Adipocyte (in vitro differentiated cells): Measurements from ENCODE around the gene CLSTN3.

ENCODE experiments used
- DNase-seq: peaks from one replicate; pipeline ENCODE4 v3.0.0-alpha.2; 2015; ENCODE audit warnings: low read depth
- H3K27me3 ChIP-seq: replicated peaks from 2 replicates; pipeline ENCODE4 v1.7.0; 2013; ENCODE audit warnings: mild to moderate bottlenecking, low read length, moderate library complexity; ENCODE audit not compliant: control insufficient read depth, insufficient read depth
- H3K36me3 ChIP-seq: 2 replicates; pipeline ENCODE4 v1.7.0; 2013; ENCODE audit warnings: low read length, mild to moderate bottlenecking, moderate library complexity; ENCODE audit not compliant: control insufficient read depth, insufficient read depth, severe bottlenecking
- H3K4me1 ChIP-seq: 2 replicates; pipeline ENCODE4 v1.7.0; 2013; ENCODE audit warnings: mild to moderate bottlenecking, low read length, moderate library complexity; ENCODE audit not compliant: control insufficient read depth, insufficient read depth
- H3K4me3 ChIP-seq: 2 replicates; pipeline ENCODE4 v1.7.0; 2013; ENCODE audit warnings: mild to moderate bottlenecking, low read length, moderate library complexity
- H3K9ac ChIP-seq: 2 replicates; pipeline ENCODE4 v1.7.0; 2013; ENCODE audit warnings: mild to moderate bottlenecking, low read length, moderate library complexity
- H3K9me3 ChIP-seq: 2 replicates; pipeline ENCODE4 v1.7.0; 2013; ENCODE audit warnings: mild to moderate bottlenecking, low read length, moderate library complexity; ENCODE audit not compliant: control insufficient read depth

The CLSTN3 gene

DNA sequence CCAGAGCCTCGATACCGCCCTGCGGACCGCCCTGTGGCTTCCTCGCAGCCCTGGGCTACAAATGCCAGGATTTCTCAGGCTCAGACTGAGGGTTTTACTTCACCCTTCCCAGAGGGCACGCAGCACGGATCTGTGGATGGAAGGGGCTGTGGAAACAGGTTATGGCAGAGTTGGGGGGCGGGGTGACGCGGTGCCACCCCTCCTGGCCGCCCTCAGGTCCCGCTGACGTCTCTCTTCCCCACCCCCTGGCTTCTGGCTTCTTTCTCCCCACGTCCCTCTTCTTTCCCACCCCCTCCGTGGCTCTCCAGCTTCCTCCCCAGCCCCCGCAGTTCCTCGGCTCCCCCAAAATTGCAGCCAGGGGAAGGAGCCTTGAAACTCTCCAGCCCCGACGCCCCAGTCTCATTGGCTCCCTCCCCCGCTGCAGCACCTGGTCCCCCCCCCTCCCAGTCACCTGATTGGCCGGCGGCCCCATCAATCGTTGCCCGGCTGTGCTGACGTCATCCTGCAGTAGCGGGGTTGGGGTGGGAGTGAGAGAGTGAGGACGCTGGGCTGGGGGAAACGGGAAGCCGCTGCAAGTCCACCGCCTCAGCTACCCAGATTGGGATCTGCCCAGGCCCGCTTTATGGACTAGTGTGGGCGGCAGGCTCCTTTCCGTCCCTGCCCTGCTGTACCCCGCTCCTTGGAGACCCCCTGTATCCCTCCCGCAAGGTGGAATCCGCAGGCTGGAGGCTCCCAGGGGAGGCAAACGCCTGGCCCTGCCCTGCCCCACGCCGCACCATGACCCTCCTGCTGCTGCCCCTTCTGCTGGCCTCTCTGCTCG, at the start of gene CLSTN3:
Gene CLSTN3, plus strand, starts transcription at position 500 of the 820 bp plus-strand sequence. Its CDS starts 278 bp downstream, at position 778.
- Histone ChIP-seq H3K4me3 (peak within 1 kb of the TSS; percentile 57), H3K4me1 (peaks cover 7% of the 10 kb centered on the region), H3K27me3 (peaks cover 34% of the 10 kb centered on the region), H3K9me3 (no peaks in the 10 kb centered on the region), H3K9ac (no peak within 1 kb of the TSS), H3K36me3 (peaks cover 1% of the 10 kb centered on the region)
- peak; percentile 84 for DNase-seq

- Histone ChIP-seq H3K4me1 (peaks cover 26% of the 10 kb centered on the region), H3K9me3 (no peaks in the 10 kb centered on the region), H3K9ac (no peak overlapping the region), H3K36me3 (peaks cover 50% of the 10 kb centered on the region), H3K27me3 (no peaks in the 10 kb centered on the region), H3K4me3 (no peak overlapping the region)
- no peak for DNase-seq
Observed at GRCh38 chr12:7081037-7081436, 49.1 kb upstream of the CLSTN3 start.

DNA sequence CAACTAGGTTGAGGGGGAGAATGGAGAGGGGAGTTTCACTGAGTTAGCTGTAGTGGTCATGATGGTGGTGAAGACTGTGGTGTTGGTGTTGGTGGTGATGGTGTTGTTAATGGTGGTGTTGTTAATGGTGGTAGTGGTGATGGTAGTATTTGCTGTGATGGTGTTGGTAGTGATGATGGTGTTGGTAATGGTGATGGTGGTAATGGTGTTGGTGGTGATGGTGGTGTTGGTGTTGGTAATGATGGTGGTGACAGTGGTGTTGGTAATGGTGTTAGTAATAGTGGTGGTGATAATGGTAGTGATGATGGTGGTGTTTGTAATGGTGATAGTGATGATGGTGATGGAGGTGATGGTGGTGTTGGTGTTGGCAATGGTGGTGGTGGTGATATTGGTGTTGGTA, 47.0 kb upstream of the CLSTN3 start:
- Histone ChIP-seq H3K9me3 (no peaks in the 10 kb centered on the region), H3K9ac (no peak overlapping the region), H3K36me3 (peaks cover 71% of the 10 kb centered on the region), H3K27me3 (no peaks in the 10 kb centered on the region), H3K4me1 (peaks cover 20% of the 10 kb centered on the region), H3K4me3 (no peak overlapping the region)
- DNase-seq, result no peak

DNA sequence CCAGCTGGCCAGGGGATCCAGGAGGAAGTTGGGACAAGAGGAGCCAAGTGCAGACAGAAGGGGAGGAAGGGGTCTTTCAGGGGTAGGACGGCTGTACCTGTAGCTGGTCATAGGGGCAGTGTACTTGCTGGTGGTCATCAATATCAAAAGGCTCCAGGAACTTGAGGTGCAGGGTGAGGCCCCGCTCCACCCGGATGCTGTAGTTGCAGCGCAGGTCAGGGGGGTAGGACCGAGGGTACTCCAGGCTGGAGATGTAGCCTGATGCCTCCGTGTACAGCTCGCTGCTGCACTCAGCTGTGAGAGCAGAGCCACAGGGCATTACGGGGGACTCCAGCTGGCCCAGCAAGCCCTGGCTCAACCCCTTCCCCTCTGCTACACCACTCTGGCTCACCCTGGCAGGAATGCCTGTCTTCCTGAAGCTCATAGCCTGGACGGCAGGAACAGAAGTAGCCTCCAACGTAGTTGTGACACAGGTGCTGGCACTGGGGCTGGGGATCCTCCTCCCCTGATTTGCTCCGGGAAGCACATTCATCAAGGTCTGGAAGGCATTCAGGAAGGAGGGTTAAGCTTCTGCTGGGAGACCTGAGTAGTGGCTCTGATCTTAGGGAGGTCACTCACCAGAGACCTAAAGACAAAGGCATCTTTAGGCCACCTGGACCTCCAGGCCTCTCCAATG, 40.8 kb upstream of the CLSTN3 start:
- Histone ChIP-seq H3K27me3 (no peaks in the 10 kb centered on the region), H3K36me3 (peaks cover 55% of the 10 kb centered on the region), H3K9ac (peak overlapping the region; percentile 22), H3K4me3 (peak overlapping the region; percentile 84), H3K4me1 (peaks cover 48% of the 10 kb centered on the region), H3K9me3 (no peaks in the 10 kb centered on the region)
- DNase-seq, result no peak

- Histone ChIP-seq H3K9ac (peak overlapping the region; percentile 92), H3K9me3 (no peaks in the 10 kb centered on the region), H3K4me1 (peaks cover 56% of the 10 kb centered on the region), H3K36me3 (peaks cover 45% of the 10 kb centered on the region), H3K27me3 (no peaks in the 10 kb centered on the region), H3K4me3 (peak overlapping the region; percentile 84)
- DNase-seq, result no peak
Observed at GRCh38 chr12:7090222-7090998, 39.8 kb upstream of the CLSTN3 start.

GRCh38 chr12:7091171-7091570, 39.0 kb upstream of the CLSTN3 start:
- Histone ChIP-seq H3K36me3 (peaks cover 37% of the 10 kb centered on the region), H3K9ac (peak overlapping the region; percentile 92), H3K27me3 (no peaks in the 10 kb centered on the region), H3K4me3 (peak overlapping the region; percentile 84), H3K9me3 (no peaks in the 10 kb centered on the region), H3K4me1 (peaks cover 61% of the 10 kb centered on the region)
- no peak for DNase-seq

DNA sequence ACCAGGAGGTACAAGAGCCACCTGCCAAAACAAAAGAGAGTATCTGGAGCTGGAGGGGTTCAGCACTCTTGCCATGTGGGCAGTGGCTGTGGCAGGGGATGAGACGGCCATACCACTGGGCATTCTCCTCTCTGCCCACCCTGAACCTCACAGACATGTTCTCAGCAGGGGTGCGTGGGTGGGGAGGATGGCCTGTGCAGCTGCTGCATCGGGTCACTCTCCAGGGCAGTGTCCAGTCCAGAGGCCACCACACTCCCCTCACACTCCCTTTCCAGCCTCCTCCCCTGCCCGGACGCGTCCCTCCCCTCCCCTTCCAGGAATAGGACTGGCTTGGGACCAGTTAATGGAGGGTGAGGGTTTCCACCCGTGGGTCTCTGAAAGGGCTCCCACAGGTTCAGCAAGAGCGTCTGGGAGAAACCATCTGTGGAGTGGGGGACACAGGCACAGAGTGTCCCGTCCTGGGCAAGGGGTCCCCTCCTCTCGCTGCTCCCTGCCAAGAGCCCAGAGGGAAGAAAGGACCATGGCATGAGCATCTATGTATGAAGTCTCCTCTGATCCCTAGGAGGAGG, 38.4 kb upstream of the CLSTN3 start:
- H3K4me1 ChIP-seq, result peaks cover 61% of the 10 kb centered on the region

GRCh38 chr12:7092229-7092985, 37.8 kb upstream of the CLSTN3 start, which contains the start of gene C1R:
C1R (minus strand) TSS chr12:7092445; CDS start chr12:7092388, 57 bp downstream.
- H3K4me3 ChIP-seq, result peak within 1 kb of the TSS; percentile 84
- no peaks in the 10 kb centered on the region for H3K9me3 ChIP-seq
- peak; percentile 93 for DNase-seq
- H3K9ac ChIP-seq, result peak within 1 kb of the TSS; percentile 92
- peaks cover 33% of the 10 kb centered on the region for H3K36me3 ChIP-seq
- no peaks in the 10 kb centered on the region for H3K27me3 ChIP-seq
- H3K4me1 ChIP-seq, result peaks cover 61% of the 10 kb centered on the region

More for the DNA sequence above, 38.4 kb upstream of the CLSTN3 start:
- Histone ChIP-seq H3K9ac (peak overlapping the region; percentile 92), H3K36me3 (peaks cover 35% of the 10 kb centered on the region), H3K4me3 (peak overlapping the region; percentile 84), H3K27me3 (no peaks in the 10 kb centered on the region), H3K9me3 (no peaks in the 10 kb centered on the region)
- no peak for DNase-seq

DNA sequence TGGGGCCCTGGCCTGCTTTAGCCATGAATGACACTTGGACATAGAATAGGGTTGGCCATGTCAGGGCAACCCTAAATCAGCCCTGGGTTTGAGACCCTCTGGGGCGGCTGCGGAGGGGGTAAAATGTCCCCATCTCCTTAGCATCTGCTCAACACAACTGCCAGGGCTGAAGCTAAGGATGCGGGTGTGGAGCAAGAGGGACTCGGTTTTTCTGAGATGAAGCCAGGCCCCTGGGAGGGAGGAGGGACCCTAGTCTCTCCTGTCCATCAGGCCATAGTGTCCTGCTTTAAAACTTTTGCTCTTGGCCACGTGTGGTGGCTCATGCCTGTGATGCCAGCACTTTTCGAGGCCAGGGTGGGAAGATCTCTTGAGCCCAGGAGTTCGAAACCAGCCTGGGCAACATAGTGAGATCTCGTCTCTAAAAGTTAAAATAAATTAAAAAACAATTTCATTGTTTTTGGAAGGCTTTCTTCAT, 37.1 kb upstream of the CLSTN3 start:
- Histone ChIP-seq H3K4me3 (no peak overlapping the region), H3K9me3 (no peaks in the 10 kb centered on the region), H3K4me1 (peaks cover 61% of the 10 kb centered on the region), H3K36me3 (peaks cover 30% of the 10 kb centered on the region), H3K27me3 (no peaks in the 10 kb centered on the region), H3K9ac (peak overlapping the region; percentile 92)
- DNase-seq, result no peak

- Histone ChIP-seq H3K9me3 (no peaks in the 10 kb centered on the region), H3K4me1 (peaks cover 61% of the 10 kb centered on the region), H3K36me3 (peaks cover 30% of the 10 kb centered on the region), H3K9ac (peak overlapping the region; percentile 92), H3K27me3 (no peaks in the 10 kb centered on the region), H3K4me3 (no peak overlapping the region)
- no peak for DNase-seq
Observed at GRCh38 chr12:7093486-7093885, 36.7 kb upstream of the CLSTN3 start.
